ENCODE measurements around the gene FAM229B.

- TF ChIP-seq, protein P1, sequence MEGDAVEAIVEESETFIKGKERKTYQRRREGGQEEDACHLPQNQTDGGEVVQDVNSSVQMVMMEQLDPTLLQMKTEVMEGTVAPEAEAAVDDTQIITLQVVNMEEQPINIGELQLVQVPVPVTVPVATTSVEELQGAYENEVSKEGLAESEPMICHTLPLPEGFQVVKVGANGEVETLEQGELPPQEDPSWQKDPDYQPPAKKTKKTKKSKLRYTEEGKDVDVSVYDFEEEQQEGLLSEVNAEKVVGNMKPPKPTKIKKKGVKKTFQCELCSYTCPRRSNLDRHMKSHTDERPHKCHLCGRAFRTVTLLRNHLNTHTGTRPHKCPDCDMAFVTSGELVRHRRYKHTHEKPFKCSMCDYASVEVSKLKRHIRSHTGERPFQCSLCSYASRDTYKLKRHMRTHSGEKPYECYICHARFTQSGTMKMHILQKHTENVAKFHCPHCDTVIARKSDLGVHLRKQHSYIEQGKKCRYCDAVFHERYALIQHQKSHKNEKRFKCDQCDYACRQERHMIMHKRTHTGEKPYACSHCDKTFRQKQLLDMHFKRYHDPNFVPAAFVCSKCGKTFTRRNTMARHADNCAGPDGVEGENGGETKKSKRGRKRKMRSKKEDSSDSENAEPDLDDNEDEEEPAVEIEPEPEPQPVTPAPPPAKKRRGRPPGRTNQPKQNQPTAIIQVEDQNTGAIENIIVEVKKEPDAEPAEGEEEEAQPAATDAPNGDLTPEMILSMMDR (IDR thresholded peaks at IDR 0.05 in 8 of 11, conservative IDR thresholded peaks at IDR 0.05 in 3 of 11) = no peak
- no peak for TF ChIP-seq POLR2A (IDR thresholded peaks at IDR 0.05)
Observed at GRCh38 chr6:112085286-112086065, 1.9 kb upstream of the FAM229B start.

All from spleen (tissue), 7 donors.